Lower leg skin (tissue), 3 donors: ENCODE measurements around the gene CAP1.

Experiments
- POLR2A ChIP-seq, 2 donors: fragments of 450-650 bp; IDR thresholded peaks; one replicate each; pipeline ENCODE4 v1.6.1; 2016 to 2017; ENCODE audit warnings: antibody characterized with exemption in 2 of 2, mild to moderate bottlenecking in 1 of 2, moderate library complexity in 1 of 2
- TF ChIP-seq, protein P1 (sequence below), 3 donors: fragments of 450-650 bp; IDR thresholded peaks; one replicate each; pipeline ENCODE4 v1.5.1; 2016; ENCODE audit warnings: antibody characterized with exemption in 3 of 3, mild to moderate bottlenecking in 3 of 3, moderate library complexity in 2 of 3

DNA sequence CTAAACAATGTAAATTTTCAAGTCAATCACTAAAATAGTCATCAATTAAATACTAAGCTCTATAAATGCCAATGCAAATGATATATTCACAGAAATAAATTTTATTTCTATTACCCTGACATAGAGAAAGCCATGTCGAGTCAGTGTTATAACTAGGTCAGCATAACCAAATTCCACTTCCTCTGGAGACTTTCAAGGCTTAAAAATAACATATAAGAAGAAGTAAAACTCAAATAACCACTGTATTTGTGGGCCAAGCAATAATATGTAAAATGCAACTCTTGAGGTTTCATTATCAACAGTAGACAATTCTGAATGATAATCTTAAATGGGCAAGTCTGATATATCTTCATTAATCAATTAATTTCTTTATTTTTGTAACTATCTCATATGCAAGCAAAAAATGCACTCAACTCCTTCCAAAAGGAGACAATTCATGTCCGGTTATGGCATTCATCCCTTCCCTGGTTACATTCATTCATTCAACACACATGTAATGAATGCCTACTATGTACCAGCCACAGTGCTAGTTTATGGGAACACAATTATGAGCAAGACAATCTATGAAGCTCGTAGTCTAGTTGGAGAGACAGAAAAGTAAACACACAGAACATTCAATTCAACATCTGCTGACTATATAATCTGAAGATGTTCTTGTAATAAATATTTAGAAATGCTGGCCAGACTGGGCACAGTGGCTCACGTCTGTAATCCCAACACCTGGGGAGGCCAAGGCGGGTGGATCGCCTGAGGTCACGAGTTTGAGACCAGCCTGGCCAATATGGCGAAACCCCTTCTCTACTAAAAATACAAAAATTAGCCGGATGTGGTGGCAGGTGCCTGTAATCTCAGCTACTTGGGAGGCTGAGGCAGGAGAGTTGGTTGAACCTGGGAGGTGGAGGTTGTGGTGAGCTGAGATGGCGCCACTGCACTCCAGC is 37.1 kb upstream of the CAP1 start:
- TF ChIP-seq, protein P1, sequence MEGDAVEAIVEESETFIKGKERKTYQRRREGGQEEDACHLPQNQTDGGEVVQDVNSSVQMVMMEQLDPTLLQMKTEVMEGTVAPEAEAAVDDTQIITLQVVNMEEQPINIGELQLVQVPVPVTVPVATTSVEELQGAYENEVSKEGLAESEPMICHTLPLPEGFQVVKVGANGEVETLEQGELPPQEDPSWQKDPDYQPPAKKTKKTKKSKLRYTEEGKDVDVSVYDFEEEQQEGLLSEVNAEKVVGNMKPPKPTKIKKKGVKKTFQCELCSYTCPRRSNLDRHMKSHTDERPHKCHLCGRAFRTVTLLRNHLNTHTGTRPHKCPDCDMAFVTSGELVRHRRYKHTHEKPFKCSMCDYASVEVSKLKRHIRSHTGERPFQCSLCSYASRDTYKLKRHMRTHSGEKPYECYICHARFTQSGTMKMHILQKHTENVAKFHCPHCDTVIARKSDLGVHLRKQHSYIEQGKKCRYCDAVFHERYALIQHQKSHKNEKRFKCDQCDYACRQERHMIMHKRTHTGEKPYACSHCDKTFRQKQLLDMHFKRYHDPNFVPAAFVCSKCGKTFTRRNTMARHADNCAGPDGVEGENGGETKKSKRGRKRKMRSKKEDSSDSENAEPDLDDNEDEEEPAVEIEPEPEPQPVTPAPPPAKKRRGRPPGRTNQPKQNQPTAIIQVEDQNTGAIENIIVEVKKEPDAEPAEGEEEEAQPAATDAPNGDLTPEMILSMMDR (IDR thresholded peaks at IDR 0.05): no peak
- TF ChIP-seq POLR2A (IDR thresholded peaks at IDR 0.05): no peak
